ENCODE results near the gene CSHL1. TPM values are rescaled to one million over a fixed set of nuclear protein-coding genes. Genes with fewer than 3 reads are reported as not detected.
A peak's percentile ranks its signal among the peaks of the same experiment; 100 is the strongest.
"Not testable (repeated sequence)": the region's sequence is repeated elsewhere in the genome, so short reads cannot be mapped to it uniquely, and the experiment has no call there.

CSHL1 gene
- polyA plus RNA-seq, 1 donor = not detected

DNA sequence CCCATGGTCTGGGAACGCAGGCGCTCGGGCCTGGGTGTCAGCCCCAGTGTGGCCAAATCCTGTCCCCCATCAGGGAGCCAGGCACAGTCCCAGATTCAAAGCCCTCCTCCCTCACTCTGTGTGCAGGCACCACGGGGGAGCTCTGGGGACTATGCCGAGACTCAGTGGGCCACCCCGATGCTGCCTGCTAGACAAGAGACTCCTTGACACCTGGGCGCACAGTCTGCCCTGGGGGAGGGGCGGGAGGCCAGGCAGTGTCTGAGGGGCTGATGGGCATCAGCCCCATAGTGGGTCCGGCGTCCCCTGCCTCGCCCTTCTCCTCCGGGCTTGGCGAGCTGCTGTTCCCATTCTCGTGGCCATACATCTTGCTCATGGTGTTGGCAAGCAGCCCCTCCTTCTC, 29.5 kb upstream of the CSHL1 start:
- DNase-seq (ENCODE audit: low read depth) = no peak

DNA sequence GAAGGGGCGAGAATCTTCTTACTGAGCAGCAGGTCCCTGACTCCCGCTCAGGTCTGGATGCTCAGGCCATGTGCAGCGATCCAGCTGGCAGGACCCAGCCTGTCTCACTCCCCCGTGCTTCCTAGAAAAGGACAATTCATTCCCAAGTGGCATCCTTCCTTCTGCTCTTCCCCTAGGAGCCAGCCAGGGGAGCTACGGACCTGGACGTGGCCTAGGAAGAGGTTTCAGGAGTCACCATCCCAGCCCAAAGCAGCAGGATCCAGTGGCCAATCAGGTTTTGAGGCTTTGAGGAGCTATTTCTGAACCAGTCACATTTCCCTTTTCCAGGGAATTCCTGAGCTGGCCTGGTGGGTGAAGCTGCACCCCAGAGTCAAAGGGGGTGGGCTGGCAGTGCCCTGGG, 28.8 kb upstream of the CSHL1 start:
- no peak for DNase-seq (ENCODE audit: low read depth)

DNA sequence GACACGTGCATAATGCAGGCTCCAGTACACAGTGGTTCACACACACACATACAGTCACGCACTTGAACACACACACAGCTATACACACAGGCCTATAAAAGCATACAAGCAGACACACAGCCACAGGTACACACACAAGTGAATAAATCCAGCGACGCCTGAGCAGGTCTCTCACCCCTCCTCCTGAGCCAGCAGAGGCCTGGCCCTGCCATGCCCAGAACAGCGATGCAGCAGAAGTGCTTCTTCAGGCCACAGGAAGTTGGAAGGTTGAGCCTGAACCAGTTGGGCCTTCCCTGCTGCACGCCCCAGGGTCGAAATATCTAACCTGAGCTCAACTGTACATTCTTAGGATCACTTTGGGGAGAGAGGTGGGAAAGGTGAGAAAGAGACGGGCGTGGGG, 28.3 kb upstream of the CSHL1 start:
- no peak for DNase-seq (ENCODE audit: low read depth)

- no peak for DNase-seq (ENCODE audit: low read depth)
Observed at GRCh38 chr17:63937920-63938319, 26.9 kb upstream of the CSHL1 start.

DNA sequence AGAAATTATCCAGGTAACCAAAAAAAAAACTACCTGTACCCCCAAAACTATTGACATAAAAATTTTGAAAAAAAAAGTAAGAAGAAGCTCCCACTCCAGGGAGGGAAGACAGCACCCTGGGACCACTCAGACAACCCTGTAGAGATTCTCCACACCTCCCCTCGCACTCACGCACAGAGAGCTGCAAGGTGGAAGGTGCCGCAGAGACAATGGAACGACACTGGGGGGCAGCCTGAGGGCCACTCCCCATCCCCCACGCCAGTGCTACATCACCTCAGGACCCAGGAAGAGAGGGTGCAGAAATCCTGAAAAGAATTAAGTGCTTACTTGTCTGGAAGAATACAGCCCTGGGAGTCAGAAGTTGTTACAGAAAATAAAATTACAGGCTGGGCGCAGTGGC, 26.3 kb upstream of the CSHL1 start:
- DNase-seq (ENCODE audit: low read depth) = no peak

DNA sequence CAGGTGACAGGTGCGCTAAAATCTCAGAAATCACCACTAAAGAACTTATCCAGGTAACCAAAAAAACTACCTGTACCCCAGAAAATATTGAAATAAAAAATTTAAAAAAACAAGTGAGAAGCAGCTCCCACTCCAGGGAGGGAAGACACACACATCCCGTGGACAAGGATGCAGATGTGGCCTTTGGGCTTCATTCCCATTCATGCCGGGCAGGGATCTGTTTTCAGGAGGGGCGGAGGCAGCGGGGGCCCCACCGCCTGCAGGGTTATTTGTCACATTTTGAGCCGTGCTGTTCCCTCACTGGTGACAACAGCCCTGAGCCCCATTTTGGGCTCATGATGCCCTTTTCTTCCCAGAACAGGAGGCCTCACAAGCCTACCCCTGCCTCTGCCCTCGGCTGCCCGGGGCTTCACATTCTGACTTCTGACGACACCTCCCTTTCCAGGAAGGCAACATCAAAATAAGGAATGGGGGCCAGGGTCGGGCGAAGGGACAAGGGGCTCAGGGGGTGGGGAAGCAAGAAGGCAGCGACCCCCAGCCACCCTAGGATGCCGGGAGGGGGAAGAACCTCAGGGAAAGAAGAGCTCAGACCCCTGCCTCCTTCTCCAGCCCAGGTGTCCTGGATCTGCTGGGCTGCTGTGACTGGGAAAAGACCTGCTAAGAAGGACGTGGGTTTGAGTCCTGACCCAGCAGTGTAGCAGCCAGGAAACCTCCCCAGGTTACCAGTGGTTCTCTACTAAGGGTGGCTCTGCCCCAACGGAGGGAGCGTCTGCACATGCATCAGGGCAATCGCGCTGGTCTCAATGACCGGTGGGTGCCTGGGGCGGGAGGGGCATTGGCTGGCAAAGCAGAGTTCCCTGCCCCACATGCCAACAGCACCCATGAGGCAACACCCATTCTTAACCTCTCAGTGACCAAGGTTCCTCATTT, 23.4 kb upstream of the CSHL1 start:
- no peak for DNase-seq (ENCODE audit: low read depth)

DNA sequence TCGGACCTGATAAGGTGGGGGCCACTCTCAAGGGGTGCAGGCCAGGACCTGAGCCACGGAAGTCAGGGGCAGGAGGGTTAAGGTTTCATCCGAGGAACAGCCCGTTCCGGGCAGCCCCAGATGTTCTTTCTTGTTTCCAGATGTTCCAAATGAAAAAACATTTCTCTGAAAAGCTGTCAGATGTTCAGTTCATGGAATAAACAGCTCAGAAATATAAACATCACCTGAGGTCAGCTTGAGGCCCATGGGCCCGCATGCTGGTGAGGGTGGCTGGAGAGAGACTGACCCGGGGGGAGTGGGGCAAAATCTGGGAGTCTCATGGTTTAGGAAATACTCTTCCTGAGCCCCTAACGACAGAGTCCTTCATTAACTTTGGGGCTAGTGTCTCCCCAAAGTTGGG, 22.5 kb upstream of the CSHL1 start:
- no peak for DNase-seq (ENCODE audit: low read depth)

- no peak for DNase-seq (ENCODE audit: low read depth)
Observed at GRCh38 chr17:63932721-63933120, 21.7 kb upstream of the CSHL1 start.

- no peak for DNase-seq (ENCODE audit: low read depth)
Observed at GRCh38 chr17:63931981-63932561, 21.0 kb upstream of the CSHL1 start, which contains the start of gene CD79B. CD79B (minus strand) TSS chr17:63932331; CDS start chr17:63932261, 70 bp downstream.

- DNase-seq (ENCODE audit: low read depth) = no peak
Observed at GRCh38 chr17:63930951-63931575, 20.0 kb upstream of the CSHL1 start.

DNA sequence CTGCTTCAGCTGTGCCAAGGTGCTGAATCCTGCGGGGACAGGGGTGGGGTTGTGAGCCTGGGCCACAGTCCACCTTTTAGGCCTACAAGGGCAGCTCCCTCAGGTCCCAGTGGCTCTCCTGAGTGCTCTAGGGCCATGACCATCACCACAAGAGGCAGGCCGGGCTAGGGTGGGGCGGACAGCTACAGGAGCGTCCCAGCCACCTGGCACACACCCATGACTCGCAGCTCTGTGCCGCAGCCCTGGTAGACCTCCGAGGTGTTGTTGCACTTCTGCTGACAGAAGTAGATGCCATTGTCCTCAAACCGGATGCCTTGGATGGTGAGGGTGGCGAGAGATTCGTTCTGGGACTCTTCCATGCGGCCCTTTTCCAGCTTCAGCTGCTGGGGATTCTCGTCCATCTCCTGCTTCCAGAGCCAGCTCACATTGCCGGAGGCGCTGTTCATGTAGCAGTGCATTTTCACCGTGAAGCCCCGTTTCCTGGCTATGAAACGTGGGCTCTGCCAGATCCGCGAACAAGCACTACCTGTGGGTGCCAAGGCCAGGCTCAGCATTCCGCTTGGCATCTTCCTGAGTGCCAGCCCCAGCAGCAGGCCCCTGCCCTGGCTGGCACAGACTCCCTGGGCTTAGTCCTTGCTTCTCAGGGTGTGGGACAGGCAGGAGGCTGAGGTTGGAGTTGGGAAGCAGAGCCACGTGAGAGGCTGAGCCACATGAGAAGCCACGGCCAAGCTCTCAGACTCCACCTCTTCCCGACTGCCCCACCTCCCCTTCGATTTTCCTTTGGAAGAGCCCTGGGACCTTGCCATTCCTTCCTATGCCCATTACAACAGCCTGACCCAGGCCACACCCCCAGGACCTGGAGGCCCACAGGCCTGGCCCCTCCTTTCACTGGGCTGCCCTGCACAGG, 19.1 kb upstream of the CSHL1 start:
- DNase-seq (ENCODE audit: low read depth) = no peak

DNA sequence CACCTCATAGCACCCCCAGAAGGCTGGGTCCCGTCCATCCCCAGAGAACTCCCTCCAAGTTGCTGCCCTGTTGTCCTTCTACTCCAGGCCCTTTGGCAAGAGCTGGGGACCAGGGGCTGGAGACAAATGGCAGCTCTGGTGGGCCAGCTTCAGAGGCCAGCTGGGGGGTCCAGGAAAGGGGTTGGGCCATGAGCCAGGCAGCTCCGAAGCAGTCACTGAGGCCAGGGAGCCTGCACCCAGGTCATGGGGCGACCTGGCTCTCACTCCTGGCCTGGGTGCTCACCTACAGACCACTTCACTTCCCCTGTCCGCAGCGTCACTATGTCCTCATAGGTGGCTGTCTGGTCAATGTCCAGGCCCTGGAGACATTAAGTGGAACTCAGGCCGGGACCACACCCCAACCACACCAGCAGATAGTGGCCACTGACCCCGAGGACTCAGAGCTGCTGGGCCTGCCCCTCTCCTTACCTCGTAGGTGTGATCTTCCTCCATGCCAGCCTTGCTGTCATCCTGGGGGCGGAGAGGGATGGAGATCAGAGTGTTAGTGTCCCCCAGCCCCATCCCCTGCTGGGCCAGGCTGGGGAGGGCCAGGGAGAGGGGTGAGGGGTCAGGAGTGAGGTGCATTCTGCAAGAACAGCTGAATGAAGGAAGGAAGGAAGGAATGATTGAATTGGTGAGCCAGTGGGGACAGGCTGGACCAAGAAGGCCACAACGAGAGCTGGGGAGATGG, 18.1 kb upstream of the CSHL1 start:
- DNase-seq (ENCODE audit: low read depth) = no peak

- DNase-seq (ENCODE audit: low read depth) = no peak
Observed at GRCh38 chr17:63928172-63928666, 17.2 kb upstream of the CSHL1 start.

- no peak for DNase-seq (ENCODE audit: low read depth)
Observed at GRCh38 chr17:63927464-63928171, 16.6 kb upstream of the CSHL1 start.

DNA sequence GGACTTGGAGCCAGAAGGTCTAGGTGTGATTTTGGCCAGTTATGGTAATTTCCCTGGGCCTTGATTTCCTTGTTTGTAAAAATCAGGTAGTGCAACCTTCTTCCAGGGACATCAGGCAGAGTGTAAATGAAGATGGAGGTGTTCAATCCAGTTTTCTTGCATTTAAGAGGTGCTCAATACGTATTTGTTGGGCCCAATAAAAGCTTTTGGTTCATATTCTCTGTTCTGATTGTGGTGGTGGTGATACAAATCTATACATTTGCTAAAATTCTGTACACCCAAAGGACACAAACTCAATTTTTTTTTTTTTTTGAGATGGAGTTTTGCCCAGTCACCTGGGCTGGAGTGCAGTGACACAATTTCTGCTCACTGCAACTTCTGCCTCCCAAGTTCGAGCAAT, 15.1 kb upstream of the CSHL1 start:
- DNase-seq (ENCODE audit: low read depth) = no peak

DNA sequence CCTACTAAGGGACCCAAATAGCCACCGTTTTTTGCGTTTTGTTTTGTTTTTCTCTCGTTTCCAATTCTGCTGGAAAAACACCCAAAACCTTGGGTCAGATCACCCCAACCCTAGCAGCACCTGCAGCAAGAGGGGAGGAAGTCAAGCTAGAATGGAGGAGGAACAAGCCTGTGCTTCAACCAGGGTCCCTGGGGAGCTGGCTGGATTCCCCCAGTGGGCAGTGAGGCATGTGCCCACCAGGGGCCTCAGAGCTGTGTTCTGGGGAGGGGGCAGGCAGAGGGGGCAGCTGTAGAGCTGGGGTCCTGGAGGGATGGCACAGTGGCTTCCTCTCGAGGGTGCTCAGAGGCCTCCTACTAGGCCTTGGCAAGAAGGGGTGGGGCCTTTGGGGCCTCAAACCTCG, 14.6 kb upstream of the CSHL1 start:
- no peak for DNase-seq (ENCODE audit: low read depth)

DNA sequence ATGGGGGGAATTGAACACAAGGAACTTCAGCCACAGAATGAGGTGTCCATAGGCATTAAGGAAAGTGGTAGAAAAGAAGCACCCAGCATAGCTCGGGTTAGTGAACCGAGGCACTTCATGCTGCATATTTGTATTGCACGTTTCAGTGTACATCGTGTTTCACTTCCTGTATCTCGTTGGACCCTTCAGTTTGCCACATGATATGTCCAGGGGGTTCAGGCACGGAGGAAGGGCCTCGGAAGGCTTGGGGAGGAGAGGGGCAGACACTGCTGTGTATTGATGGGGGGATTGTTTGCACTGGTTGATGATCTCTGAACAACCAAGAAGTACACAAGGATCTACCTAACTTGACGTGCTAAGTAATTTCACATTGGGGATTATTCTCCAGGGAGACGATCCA, 11.3 kb upstream of the CSHL1 start:
- DNase-seq (ENCODE audit: low read depth) = not testable (repeated sequence)

DNA sequence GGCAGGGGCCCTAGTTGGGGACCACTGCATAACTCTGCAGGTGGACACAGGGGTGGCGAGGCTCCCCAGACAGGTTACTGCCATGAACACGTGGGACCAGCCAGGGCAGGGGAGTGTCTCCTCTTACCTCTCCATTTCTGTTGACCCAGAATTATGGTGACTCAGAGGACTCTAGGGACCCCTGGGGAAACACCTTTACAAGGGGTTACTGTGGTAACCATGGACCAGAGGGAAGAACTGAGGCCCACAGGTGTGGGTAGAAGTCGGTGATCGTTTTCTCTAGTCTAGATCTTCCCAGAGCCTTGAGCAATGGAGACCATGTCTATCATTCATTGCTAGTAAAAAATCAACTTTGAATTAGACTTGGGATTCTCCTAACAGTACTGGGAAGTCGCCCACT, 9.7 kb upstream of the CSHL1 start:
- DNase-seq (ENCODE audit: low read depth) = not testable (repeated sequence)

- DNase-seq (ENCODE audit: low read depth) = not testable (repeated sequence)
Observed at GRCh38 chr17:63920050-63920449, 9.0 kb upstream of the CSHL1 start.

- DNase-seq (ENCODE audit: low read depth) = peak; percentile 28
Observed at GRCh38 chr17:63919311-63919723, 8.3 kb upstream of the CSHL1 start.
